Keratinocyte (primary cell): ENCODE measurements around the gene MAPKAPK3.

Source experiments
- EZH2 ChIP-seq: IDR thresholded peaks from one replicate; pipeline ENCODE4 v1.6.1; 2012; ENCODE audit warnings: inconsistent platforms, mild to moderate bottlenecking, low read length, moderate library complexity
- TF ChIP-seq, protein P1 (sequence below), 3 experiments: IDR thresholded peaks in 1 of 3; conservative IDR thresholded peaks in 1 of 3; optimal IDR thresholded peaks in 1 of 3; 2 replicates in 2 of 3; 3 replicates in 1 of 3; pipeline versions ENCODE3 to v1.5.1; 2011; ENCODE audit warnings: low read length in 3 of 3, mild to moderate bottlenecking in 3 of 3, moderate library complexity in 2 of 3, control low read depth in 1 of 3, inconsistent platforms in 1 of 3; ENCODE audit not compliant: insufficient read depth in 2 of 3; ENCODE audit errors: extremely low read depth in 1 of 3

DNA sequence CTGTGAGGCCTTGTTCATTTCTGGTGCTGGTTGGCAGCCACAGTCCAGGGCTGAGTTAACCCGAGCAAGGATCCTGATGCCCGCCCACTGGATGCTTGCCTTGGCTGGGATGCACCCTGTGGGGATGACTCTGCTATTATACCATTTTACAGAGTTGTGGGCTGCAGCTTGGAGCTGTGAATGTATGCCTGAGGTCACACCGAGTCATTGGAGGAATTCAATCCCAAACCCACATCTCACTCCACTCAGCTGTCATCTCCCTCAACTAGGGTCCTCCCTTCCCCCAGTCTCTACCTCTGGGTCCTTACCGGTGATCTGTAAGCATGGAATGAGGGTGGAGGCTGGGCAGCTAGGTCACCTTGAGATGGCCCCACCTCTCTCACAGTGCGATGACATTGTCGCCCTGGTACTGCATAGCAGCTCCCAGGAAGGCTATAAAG, 22.1 kb downstream of the MAPKAPK3 start:
- TF ChIP-seq, protein P1, sequence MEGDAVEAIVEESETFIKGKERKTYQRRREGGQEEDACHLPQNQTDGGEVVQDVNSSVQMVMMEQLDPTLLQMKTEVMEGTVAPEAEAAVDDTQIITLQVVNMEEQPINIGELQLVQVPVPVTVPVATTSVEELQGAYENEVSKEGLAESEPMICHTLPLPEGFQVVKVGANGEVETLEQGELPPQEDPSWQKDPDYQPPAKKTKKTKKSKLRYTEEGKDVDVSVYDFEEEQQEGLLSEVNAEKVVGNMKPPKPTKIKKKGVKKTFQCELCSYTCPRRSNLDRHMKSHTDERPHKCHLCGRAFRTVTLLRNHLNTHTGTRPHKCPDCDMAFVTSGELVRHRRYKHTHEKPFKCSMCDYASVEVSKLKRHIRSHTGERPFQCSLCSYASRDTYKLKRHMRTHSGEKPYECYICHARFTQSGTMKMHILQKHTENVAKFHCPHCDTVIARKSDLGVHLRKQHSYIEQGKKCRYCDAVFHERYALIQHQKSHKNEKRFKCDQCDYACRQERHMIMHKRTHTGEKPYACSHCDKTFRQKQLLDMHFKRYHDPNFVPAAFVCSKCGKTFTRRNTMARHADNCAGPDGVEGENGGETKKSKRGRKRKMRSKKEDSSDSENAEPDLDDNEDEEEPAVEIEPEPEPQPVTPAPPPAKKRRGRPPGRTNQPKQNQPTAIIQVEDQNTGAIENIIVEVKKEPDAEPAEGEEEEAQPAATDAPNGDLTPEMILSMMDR (optimal IDR thresholded peaks at IDR 0.05 in 1 of 3, IDR thresholded peaks at IDR 0.05 in 1 of 3, conservative IDR thresholded peaks at IDR 0.05 in 1 of 3; ENCODE audit: extremely low read depth in 1 of 3, insufficient read depth in 2 of 3, low read length in 3 of 3) = no peak
- TF ChIP-seq EZH2 = no peak
